ENCODE data around the gene ANGPTL7. TPM values are rescaled to one million over a fixed set of nuclear protein-coding genes. Genes with fewer than 3 reads are reported as not detected.

The ANGPTL7 gene
- total RNA-seq, 3 donors from 2014 or later: 0.72 to 1.8 TPM; not detected in 1

DNA sequence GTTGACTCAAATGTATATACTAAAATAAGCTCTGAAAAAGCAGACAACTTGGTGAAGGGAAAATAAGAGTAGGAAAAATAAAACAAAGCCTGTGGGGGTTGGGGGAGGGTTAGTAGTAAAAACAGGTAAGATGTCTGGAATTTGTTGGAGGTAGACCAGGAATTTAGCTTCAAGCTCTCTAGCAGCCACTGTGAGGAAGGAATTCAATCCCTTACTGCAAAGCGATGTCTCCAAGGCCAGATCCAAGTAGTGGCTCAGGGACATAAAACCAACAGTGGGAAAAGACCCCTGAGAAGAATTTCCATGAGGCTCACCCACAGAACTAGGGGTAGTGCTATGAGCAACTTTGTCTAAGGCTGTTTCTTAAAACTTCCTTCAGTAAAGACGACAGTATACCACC, 7.8 kb downstream of the ANGPTL7 start:
- no peak for DNase-seq
- no peak for ATAC-seq
- no peaks in the 10 kb centered on the region for H3K4me1 ChIP-seq (ENCODE audit: low read depth)
- no peaks in the 10 kb centered on the region for H3K9me3 ChIP-seq
- H3K36me3 ChIP-seq (ENCODE audit: low read depth): no peaks in the 10 kb centered on the region
- TF ChIP-seq CTCF (IDR thresholded peaks at IDR 0.05): no peak
- H3K4me3 ChIP-seq: no peak overlapping the region
- intact Hi-C loops (cut with DNase I, micrococcal nuclease): no loop called here

DNA sequence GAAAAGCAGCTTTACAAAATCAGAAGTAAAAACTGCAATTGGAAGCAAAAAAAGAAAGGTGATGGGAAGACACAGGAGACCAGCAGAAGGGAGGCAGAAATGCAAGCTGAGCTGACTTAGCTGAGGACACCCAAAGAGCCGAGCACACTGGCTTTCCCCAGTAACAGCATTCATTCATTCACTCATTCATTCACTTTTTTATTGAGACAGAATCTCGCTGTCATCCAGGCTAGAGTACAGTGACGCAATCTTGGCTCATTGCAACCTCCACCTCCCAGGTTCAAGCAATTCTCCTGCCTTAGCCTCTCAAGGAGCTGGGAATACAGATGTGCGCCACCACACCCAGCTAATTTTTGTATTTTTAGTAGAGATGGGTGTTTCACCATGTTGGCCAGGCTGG, 8.2 kb downstream of the ANGPTL7 start:
- no peaks in the 10 kb centered on the region for H3K4me1 ChIP-seq (ENCODE audit: low read depth)
- DNase-seq: no peak
- no peaks in the 10 kb centered on the region for H3K9me3 ChIP-seq
- H3K36me3 ChIP-seq (ENCODE audit: low read depth): no peaks in the 10 kb centered on the region
- no peak for ATAC-seq
- intact Hi-C loops (cut with DNase I, micrococcal nuclease): no loop called here
- no peak for TF ChIP-seq CTCF (IDR thresholded peaks at IDR 0.05)
- no peak overlapping the region for H3K4me3 ChIP-seq

DNA sequence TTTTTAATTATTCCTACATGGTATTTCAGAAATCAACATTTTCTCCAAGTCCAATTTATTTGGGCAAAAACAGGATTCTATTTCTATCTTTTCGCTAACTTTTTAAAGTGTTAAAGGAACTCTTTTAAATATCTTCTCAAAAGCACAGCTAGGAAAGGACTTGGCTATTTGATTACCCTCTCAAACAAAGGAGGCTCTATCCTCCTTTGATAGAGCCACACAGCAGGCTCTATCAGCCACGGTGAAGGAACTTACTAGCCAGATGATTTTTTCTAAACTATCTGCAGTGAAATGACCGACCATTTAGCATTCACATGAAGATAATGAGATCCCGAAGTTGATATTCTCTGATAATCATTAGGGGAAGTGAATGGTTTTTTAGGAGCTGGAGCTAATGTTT, 9.1 kb downstream of the ANGPTL7 start:
- Histone ChIP-seq H3K4me1 (ENCODE audit: low read depth) (no peaks in the 10 kb centered on the region), H3K9me3 (no peaks in the 10 kb centered on the region), H3K36me3 (ENCODE audit: low read depth) (no peaks in the 10 kb centered on the region), H3K4me3 (no peak overlapping the region)
- intact Hi-C loops (cut with DNase I, micrococcal nuclease): no loop called here
- ATAC-seq (no peak), DNase-seq (no peak)
- no peak for TF ChIP-seq CTCF (IDR thresholded peaks at IDR 0.05)

DNA sequence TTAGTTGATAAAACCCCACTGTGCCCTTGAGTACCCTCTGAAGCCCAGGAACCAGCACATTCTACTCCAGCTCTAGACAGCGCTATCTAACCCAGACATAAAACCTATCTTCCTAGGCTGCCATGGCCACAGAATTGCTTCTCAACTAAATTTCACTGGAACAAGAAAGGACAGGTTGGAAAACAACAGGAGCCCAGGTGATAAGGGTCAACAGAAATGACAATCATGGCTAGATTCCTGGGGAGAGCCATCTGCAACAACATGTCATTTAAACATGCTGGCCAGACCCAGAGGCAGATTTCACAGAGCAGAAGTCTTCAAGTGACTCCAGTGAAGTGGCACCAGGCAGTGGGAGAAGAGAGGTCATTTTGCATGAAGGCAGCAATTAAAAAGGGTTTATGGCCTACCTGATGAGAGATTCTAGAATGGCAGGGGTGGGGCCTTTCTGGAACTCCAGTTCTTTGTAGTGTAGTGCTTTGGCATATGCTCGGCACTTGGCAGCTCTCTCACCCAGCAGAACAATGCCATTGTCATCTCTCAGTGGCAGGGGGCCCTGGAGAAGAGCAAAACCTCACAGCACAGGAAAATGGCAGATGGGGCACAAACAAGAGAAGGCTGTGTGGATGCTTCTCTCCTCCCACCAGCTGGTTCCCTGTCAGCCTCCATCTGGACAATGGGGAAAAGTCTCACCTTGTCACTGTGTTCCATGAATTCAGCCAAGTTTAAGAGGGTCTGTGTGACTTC, 9.9 kb downstream of the ANGPTL7 start:
- no peaks in the 10 kb centered on the region for H3K36me3 ChIP-seq (ENCODE audit: low read depth)
- H3K4me3 ChIP-seq: no peak overlapping the region
- intact Hi-C loops (cut with DNase I, micrococcal nuclease): no loop called here
- ATAC-seq: no peak
- DNase-seq: no peak
- TF ChIP-seq CTCF (IDR thresholded peaks at IDR 0.05): no peak
- no peaks in the 10 kb centered on the region for H3K4me1 ChIP-seq (ENCODE audit: low read depth)
- H3K9me3 ChIP-seq: no peaks in the 10 kb centered on the region

GRCh38 chr1:11204396-11205190, 15.4 kb downstream of the ANGPTL7 start:
- H3K4me3 ChIP-seq: no peak overlapping the region
- intact Hi-C loops (cut with DNase I, micrococcal nuclease): no loop called here
- ATAC-seq (no peak), DNase-seq (no peak)
- no peaks in the 10 kb centered on the region for H3K9me3 ChIP-seq
- peaks cover 5% of the 10 kb centered on the region for H3K36me3 ChIP-seq (ENCODE audit: low read depth)
- no peak for TF ChIP-seq CTCF (IDR thresholded peaks at IDR 0.05)
- no peaks in the 10 kb centered on the region for H3K4me1 ChIP-seq (ENCODE audit: low read depth)

Measured in mucosa of descending colon (tissue), 3 donors.